Neural cell (in vitro differentiated cells): ENCODE measurements around the gene PRRC2B. TPM values are rescaled to one million over a fixed set of nuclear protein-coding genes. Genes with fewer than 3 reads are reported as not detected.

Experiments used
- H2AFZ ChIP-seq: fragments of 200-600, 300-800 bp; sonication (generic), shearing (Covaris generic); 2 replicates; pipeline ENCODE4 v1.6.0; 2014; ENCODE audit warnings: low read depth, mild to moderate bottlenecking, antibody characterized with exemption, low read length, moderate library complexity
- H3F3A ChIP-seq: fragments of 200-600 bp; shearing (Covaris generic); 2 replicates; pipeline ENCODE4 v1.6.1; 2016; ENCODE audit warnings: mild to moderate bottlenecking, moderate library complexity, mixed read lengths, antibody characterized with exemption, low read length; ENCODE audit not compliant: insufficient read depth, poor library complexity, severe bottlenecking
- H3K27ac ChIP-seq: fragments of 200-600, 300-800 bp; sonication (generic), shearing (Covaris generic); 2 replicates; pipeline ENCODE4 v1.5.1; 2014; ENCODE audit warnings: mild to moderate bottlenecking, low read length, moderate library complexity
- H3K27me3 ChIP-seq: fragments of 300-800, 200-600 bp; sonication (generic), shearing (Covaris generic); 2 replicates; pipeline ENCODE4 v1.6.0; 2014; ENCODE audit warnings: mild to moderate bottlenecking, low read depth, low read length, moderate library complexity; ENCODE audit not compliant: insufficient read depth
- H3K36me3 ChIP-seq: fragments of 300-800, 200-600 bp; sonication (generic), shearing (Covaris generic); 2 replicates; pipeline ENCODE4 v1.5.1; 2014; ENCODE audit warnings: mild to moderate bottlenecking, antibody characterized with exemption, low read length, moderate library complexity; ENCODE audit not compliant: insufficient read depth
- H3K4me2 ChIP-seq: fragments of 300-800, 200-600 bp; sonication (generic), shearing (Covaris generic); 2 replicates; pipeline ENCODE4 v1.6.0; 2014; ENCODE audit warnings: mild to moderate bottlenecking, low read length
- H3K4me3 ChIP-seq: fragments of 300-800, 200-600 bp; sonication (generic), shearing (Covaris generic); 2 replicates; pipeline ENCODE4 v1.5.1; 2014; ENCODE audit warnings: mild to moderate bottlenecking, low read length, moderate library complexity
- H3K79me2 ChIP-seq: fragments of 200-600 bp; shearing (Covaris generic); replicated peaks from 2 replicates; pipeline ENCODE4 v1.6.0; 2014; ENCODE audit warnings: mild to moderate bottlenecking, low read length, moderate library complexity; ENCODE audit not compliant: insufficient read depth
- H3K9ac ChIP-seq: fragments of 300-800, 200-600 bp; sonication (generic), shearing (Covaris generic); 2 replicates; pipeline ENCODE4 v1.6.1; 2016; ENCODE audit warnings: mild to moderate bottlenecking, low read length, mixed read lengths
- H3K9me2 ChIP-seq: fragments of 200-600 bp; shearing (Covaris generic); 2 replicates; pipeline ENCODE4 v1.6.1; 2016; ENCODE audit warnings: mild to moderate bottlenecking, low read length, mixed read lengths; ENCODE audit not compliant: insufficient read depth
- H3K9me3 ChIP-seq: fragments of 200-600, 300-800 bp; sonication (generic), shearing (Covaris generic); 2 replicates; pipeline ENCODE4 v1.6.1; 2016; ENCODE audit warnings: mild to moderate bottlenecking, mixed run types, low read length, moderate library complexity, mixed read lengths
- H4K20me1 ChIP-seq: fragments of 200-600 bp; shearing (Covaris generic); 2 replicates; pipeline ENCODE4 v1.6.1; 2016; ENCODE audit warnings: mild to moderate bottlenecking, mixed run types; ENCODE audit not compliant: insufficient read depth
- CTCF ChIP-seq: fragments of 450-650 bp; IDR thresholded peaks from 2 replicates; pipeline ENCODE4 v1.5.1; 2014; ENCODE audit warnings: antibody characterized with exemption, mild to moderate bottlenecking, moderate library complexity; ENCODE audit not compliant: poor library complexity, severe bottlenecking
- EP300 ChIP-seq: fragments of 450-650 bp; conservative IDR thresholded peaks from 2 replicates; pipeline ENCODE4 v1.6.1; 2014; ENCODE audit warnings: antibody characterized with exemption, mild to moderate bottlenecking, moderate library complexity; ENCODE audit not compliant: poor library complexity, severe bottlenecking
- EZH2 ChIP-seq: fragments of 200-600, 300-800 bp; shearing (Covaris generic), sonication (generic); IDR thresholded peaks from 2 replicates; pipeline ENCODE4 v1.6.1; 2014; ENCODE audit warnings: antibody characterized with exemption, low read length, borderline replicate concordance, mild to moderate bottlenecking; ENCODE audit not compliant: insufficient read depth, poor library complexity, severe bottlenecking
- MXI1 ChIP-seq: fragments of 450-650 bp; conservative IDR thresholded peaks from 2 replicates; pipeline ENCODE4 v1.6.1; 2014; ENCODE audit warnings: antibody characterized with exemption, mild to moderate bottlenecking; ENCODE audit not compliant: poor library complexity, severe bottlenecking
- POLR2AphosphoS5 ChIP-seq: IDR thresholded peaks from 2 replicates; pipeline ENCODE4 v1.6.1; 2012
- RAD21 ChIP-seq: fragments of 450-650 bp; conservative IDR thresholded peaks from 2 replicates; pipeline ENCODE4 v1.6.1; 2014; ENCODE audit warnings: antibody characterized with exemption, mild to moderate bottlenecking, moderate library complexity
- REST ChIP-seq: IDR thresholded peaks from 2 replicates; pipeline ENCODE4 v1.6.1; 2012; ENCODE audit warnings: borderline replicate concordance
- SMC3 ChIP-seq: fragments of 450-650 bp; conservative IDR thresholded peaks from 2 replicates; pipeline ENCODE4 v1.6.1; 2014; ENCODE audit warnings: antibody characterized with exemption, mild to moderate bottlenecking, moderate library complexity; ENCODE audit not compliant: poor library complexity
- TAF1 ChIP-seq: IDR thresholded peaks from 2 replicates; pipeline ENCODE4 v1.6.1; 2012; ENCODE audit warnings: low read depth
- polyA plus RNA-seq: library from polyadenylated mRNA; depleted of rRNA; stranded (reverse); fragments of >200 nt; gene quantifications from 2 replicates; pipeline ENCODE4 v1.2.3, GENCODE V29; 2014

The PRRC2B gene
- polyA plus RNA-seq, 1 donor from 2014 or later, result 89.5 TPM

GRCh38 chr9:131397100-131397790 lies 3.4 kb downstream of the PRRC2B start:
- peak overlapping the region; percentile 42 for H3K27ac ChIP-seq
- no peak overlapping the region for H2AFZ ChIP-seq
- H3K9me2 ChIP-seq, result no peaks in the 10 kb centered on the region
- peaks cover 70% of the 10 kb centered on the region for H3K79me2 ChIP-seq
- peak overlapping the region; percentile 74 for H3K4me3 ChIP-seq
- TF ChIP-seq SMC3, result no peak
- TF ChIP-seq POLR2AphosphoS5, result no peak
- TF ChIP-seq EP300, result no peak
- TF ChIP-seq RAD21, result no peak
- no peak for TF ChIP-seq EZH2
- TF ChIP-seq MXI1, result no peak
- TF ChIP-seq TAF1, result no peak
- no peak for TF ChIP-seq CTCF
- no peak for TF ChIP-seq REST
- H3K9ac ChIP-seq, result peak overlapping the region; percentile 54
- no peaks in the 10 kb centered on the region for H3K27me3 ChIP-seq
- H3K9me3 ChIP-seq, result no peaks in the 10 kb centered on the region
- H4K20me1 ChIP-seq, result peaks cover 39% of the 10 kb centered on the region
- H3K36me3 ChIP-seq, result no peaks in the 10 kb centered on the region
- H3F3A ChIP-seq, result peaks cover 6% of the 10 kb centered on the region
- H3K4me2 ChIP-seq, result peak overlapping the region; percentile 96

- Histone ChIP-seq H3K36me3 (no peaks in the 10 kb centered on the region), H3K79me2 (peaks cover 80% of the 10 kb centered on the region), H3K4me2 (no peak overlapping the region), H3K27ac (peak overlapping the region; percentile 42), H2AFZ (no peak overlapping the region), H4K20me1 (peaks cover 44% of the 10 kb centered on the region), H3K9me3 (no peaks in the 10 kb centered on the region), H3K27me3 (no peaks in the 10 kb centered on the region), H3F3A (peaks cover 6% of the 10 kb centered on the region), H3K4me3 (peak overlapping the region; percentile 74), H3K9me2 (no peaks in the 10 kb centered on the region), H3K9ac (peak overlapping the region; percentile 54)
- TF ChIP-seq TAF1 (no peak), EP300 (no peak), MXI1 (no peak), CTCF (no peak)
These were observed 4.3 kb downstream of the PRRC2B start for GRCh38 chr9:131398204-131398603.
